Prostate gland (tissue), 2 donors: ENCODE data around the gene INCA1.
A peak's percentile ranks its signal among the peaks of the same experiment; 100 is the strongest.

Experiments used
- POLR2A ChIP-seq: fragments of 450-650 bp; IDR thresholded peaks from one replicate; pipeline ENCODE4 v1.6.1; 2016; ENCODE audit warnings: antibody characterized with exemption, mild to moderate bottlenecking
- POLR2AphosphoS5 ChIP-seq: sonication (generic); formaldehyde crosslinking; IDR thresholded peaks from one replicate; pipeline ENCODE4 v1.6.1; 2017; ENCODE audit warnings: antibody characterized with exemption
- TF ChIP-seq, protein P1 (sequence below), 4 experiments: fragments of 200-600 bp in 2 of 4; fragments of 450-650 bp in 2 of 4; sonication (generic) in 2 of 4; IDR thresholded peaks; 1 replicate in 3 of 4; 2 replicates in 1 of 4; pipeline ENCODE4 v1.5.1; 2016 to 2019; ENCODE audit warnings: antibody characterized with exemption in 4 of 4, mild to moderate bottlenecking in 2 of 4, moderate library complexity in 2 of 4

DNA sequence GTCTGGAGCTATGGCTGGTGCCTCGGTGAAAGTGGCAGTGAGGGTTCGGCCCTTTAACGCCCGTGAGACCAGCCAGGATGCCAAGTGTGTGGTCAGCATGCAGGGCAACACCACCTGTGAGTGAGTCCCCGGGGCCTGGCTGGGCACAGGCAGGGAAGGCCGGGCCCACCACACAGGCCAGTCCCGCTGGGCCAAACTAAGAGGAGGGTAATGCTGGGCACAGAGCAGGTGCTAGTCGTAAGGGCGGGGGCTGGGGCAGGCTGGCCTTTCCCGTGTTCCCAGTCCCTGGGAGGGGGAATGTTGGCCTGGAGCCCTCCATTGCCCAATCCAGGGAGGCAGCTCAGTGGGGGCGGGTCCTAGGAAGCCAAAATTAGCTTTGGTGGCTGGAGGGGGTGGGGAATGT lies 2.9 kb upstream of the INCA1 start:
- TF ChIP-seq, protein P1, sequence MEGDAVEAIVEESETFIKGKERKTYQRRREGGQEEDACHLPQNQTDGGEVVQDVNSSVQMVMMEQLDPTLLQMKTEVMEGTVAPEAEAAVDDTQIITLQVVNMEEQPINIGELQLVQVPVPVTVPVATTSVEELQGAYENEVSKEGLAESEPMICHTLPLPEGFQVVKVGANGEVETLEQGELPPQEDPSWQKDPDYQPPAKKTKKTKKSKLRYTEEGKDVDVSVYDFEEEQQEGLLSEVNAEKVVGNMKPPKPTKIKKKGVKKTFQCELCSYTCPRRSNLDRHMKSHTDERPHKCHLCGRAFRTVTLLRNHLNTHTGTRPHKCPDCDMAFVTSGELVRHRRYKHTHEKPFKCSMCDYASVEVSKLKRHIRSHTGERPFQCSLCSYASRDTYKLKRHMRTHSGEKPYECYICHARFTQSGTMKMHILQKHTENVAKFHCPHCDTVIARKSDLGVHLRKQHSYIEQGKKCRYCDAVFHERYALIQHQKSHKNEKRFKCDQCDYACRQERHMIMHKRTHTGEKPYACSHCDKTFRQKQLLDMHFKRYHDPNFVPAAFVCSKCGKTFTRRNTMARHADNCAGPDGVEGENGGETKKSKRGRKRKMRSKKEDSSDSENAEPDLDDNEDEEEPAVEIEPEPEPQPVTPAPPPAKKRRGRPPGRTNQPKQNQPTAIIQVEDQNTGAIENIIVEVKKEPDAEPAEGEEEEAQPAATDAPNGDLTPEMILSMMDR (IDR thresholded peaks at IDR 0.05): no peak
- TF ChIP-seq POLR2AphosphoS5 (peak; percentile 11), POLR2A (no peak)
